ENCODE results near the gene CCT8.

Gene CCT8

DNA sequence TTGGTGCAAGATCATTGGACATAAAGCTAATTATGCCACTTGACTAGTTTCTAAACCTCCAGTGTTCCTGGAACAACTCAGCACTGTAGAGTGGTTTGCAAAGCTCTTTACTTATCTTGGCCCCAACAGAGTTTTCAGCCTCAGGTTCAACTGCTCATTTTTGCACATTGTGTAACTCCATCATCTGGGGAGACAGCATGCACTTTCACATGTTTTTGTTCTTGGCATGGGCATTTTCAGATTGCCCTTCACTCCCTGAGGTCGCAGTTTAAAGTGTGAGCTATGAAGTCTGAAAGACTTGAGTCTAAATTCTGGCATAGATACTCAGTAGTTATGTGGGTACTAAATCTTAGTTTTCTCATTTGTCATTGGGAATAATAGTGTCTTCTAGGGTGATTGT is 43.9 kb downstream of the CCT8 start (continued):
- no peak for TF ChIP-seq CREB5 (CRISPR knock-in tag; IDR thresholded peaks at IDR 0.05; ENCODE audit: low read depth)
- TF ChIP-seq PPARA (CRISPR knock-in tag; IDR thresholded peaks at IDR 0.05; ENCODE audit: borderline replicate concordance): no peak
- TF ChIP-seq, protein P1, sequence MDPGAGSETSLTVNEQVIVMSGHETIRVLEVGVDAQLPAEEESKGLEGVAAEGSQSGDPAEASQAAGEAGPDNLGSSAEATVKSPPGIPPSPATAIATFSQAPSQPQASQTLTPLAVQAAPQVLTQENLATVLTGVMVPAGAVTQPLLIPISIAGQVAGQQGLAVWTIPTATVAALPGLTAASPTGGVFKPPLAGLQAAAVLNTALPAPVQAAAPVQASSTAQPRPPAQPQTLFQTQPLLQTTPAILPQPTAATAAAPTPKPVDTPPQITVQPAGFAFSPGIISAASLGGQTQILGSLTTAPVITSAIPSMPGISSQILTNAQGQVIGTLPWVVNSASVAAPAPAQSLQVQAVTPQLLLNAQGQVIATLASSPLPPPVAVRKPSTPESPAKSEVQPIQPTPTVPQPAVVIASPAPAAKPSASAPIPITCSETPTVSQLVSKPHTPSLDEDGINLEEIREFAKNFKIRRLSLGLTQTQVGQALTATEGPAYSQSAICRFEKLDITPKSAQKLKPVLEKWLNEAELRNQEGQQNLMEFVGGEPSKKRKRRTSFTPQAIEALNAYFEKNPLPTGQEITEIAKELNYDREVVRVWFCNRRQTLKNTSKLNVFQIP (CRISPR knock-in tag; IDR thresholded peaks at IDR 0.05; ENCODE audit: borderline replicate concordance, low read depth): no peak

DNA sequence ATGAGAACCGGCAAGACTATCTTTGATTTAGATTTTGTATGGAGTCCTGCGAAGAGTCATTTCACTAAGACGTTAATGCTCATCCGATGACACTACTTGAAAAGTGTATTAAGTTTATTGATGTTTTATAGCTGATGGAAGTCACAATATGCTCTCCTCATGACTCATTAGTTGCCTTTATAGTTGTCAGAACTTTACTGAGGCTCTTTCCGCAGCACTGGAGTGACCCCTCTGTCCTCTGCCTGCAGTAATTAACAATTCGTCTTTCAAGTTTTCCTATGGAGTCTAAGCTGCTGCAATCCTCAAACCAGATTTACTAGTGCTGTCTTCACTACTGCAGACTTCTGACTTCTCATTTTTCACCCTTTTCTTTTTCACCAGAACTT is 48.1 kb downstream of the CCT8 start:
- no peak for TF ChIP-seq ZFP3 (CRISPR knock-in tag; IDR thresholded peaks at IDR 0.05)
- TF ChIP-seq BACH2 (CRISPR knock-in tag; IDR thresholded peaks at IDR 0.05; ENCODE audit: borderline replicate concordance): no peak
- no peak for TF ChIP-seq TCF4 (CRISPR knock-in tag; IDR thresholded peaks at IDR 0.05; ENCODE audit: borderline replicate concordance)
- TF ChIP-seq, protein P2, sequence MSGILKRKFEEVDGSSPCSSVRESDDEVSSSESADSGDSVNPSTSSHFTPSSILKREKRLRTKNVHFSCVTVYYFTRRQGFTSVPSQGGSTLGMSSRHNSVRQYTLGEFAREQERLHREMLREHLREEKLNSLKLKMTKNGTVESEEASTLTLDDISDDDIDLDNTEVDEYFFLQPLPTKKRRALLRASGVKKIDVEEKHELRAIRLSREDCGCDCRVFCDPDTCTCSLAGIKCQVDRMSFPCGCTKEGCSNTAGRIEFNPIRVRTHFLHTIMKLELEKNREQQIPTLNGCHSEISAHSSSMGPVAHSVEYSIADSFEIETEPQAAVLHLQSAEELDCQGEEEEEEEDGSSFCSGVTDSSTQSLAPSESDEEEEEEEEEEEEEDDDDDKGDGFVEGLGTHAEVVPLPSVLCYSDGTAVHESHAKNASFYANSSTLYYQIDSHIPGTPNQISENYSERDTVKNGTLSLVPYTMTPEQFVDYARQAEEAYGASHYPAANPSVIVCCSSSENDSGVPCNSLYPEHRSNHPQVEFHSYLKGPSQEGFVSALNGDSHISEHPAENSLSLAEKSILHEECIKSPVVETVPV (CRISPR knock-in tag; IDR thresholded peaks at IDR 0.05): no peak
- no peak for TF ChIP-seq ZC3H10 (CRISPR knock-in tag; IDR thresholded peaks at IDR 0.05)
- TF ChIP-seq RARB (CRISPR knock-in tag; IDR thresholded peaks at IDR 0.05): no peak
- no peak for TF ChIP-seq ZNF8 (CRISPR knock-in tag; IDR thresholded peaks at IDR 0.05)
- no peak for TF ChIP-seq CREB5 (CRISPR knock-in tag; IDR thresholded peaks at IDR 0.05; ENCODE audit: low read depth)
- no peak for TF ChIP-seq CSDC2 (CRISPR knock-in tag; IDR thresholded peaks at IDR 0.05)
- peak; percentile 30 for ATAC-seq

GRCh38 chr21:29024474-29025327 is 48.7 kb downstream of the CCT8 start, which contains the start of gene USP16:
Gene USP16, plus strand, starts transcription at chr21:29024668. Its CDS starts 3,246 bp downstream, at chr21:29027914.
- TF ChIP-seq, protein P3, sequence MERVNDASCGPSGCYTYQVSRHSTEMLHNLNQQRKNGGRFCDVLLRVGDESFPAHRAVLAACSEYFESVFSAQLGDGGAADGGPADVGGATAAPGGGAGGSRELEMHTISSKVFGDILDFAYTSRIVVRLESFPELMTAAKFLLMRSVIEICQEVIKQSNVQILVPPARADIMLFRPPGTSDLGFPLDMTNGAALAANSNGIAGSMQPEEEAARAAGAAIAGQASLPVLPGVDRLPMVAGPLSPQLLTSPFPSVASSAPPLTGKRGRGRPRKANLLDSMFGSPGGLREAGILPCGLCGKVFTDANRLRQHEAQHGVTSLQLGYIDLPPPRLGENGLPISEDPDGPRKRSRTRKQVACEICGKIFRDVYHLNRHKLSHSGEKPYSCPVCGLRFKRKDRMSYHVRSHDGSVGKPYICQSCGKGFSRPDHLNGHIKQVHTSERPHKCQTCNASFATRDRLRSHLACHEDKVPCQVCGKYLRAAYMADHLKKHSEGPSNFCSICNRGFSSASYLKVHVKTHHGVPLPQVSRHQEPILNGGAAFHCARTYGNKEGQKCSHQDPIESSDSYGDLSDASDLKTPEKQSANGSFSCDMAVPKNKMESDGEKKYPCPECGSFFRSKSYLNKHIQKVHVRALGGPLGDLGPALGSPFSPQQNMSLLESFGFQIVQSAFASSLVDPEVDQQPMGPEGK (CRISPR knock-in tag; IDR thresholded peaks at IDR 0.05; ENCODE audit: borderline replicate concordance): 0 out of 2 replicates have a peak, but pooled peaks have one; percentile 13
- TF ChIP-seq CSDC2 (CRISPR knock-in tag; IDR thresholded peaks at IDR 0.05) (no peak), ARNTL (CRISPR knock-in tag; IDR thresholded peaks at IDR 0.05; ENCODE audit: borderline replicate concordance, low read depth) (no peak)

DNA sequence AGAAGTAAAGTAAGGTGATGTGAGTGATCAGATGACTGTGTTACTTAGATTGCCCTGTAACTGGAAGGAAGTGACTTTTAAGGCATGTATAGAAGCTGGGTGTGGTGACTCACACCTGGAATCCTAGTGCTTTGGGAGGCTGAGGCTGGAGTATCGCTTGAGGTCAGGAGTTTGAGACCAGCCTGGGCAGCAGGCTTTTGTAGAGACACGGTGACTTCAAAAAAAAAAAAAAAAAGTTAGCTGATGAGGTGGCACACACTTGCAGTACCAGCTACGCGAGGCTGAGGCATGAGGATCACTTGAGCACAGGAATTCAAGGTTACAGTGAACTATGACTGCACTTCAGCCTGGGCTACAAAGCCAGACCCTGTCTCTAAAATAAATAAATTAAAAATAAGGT is 51.3 kb downstream of the CCT8 start:
- TF ChIP-seq ESRRG (CRISPR knock-in tag; IDR thresholded peaks at IDR 0.05) (no peak), TCF4 (CRISPR knock-in tag; IDR thresholded peaks at IDR 0.05; ENCODE audit: borderline replicate concordance) (no peak), CREB5 (CRISPR knock-in tag; IDR thresholded peaks at IDR 0.05; ENCODE audit: low read depth) (no peak), ISL1 (CRISPR knock-in tag; IDR thresholded peaks at IDR 0.05) (no peak), GLIS3 (CRISPR knock-in tag; IDR thresholded peaks at IDR 0.05) (no peak), BACH2 (CRISPR knock-in tag; IDR thresholded peaks at IDR 0.05; ENCODE audit: borderline replicate concordance) (no peak), TSHZ2 (CRISPR knock-in tag; IDR thresholded peaks at IDR 0.05) (no peak)
- TF ChIP-seq, protein P1 (CRISPR knock-in tag; IDR thresholded peaks at IDR 0.05; ENCODE audit: borderline replicate concordance, low read depth): no peak
- TF ChIP-seq, protein P2 (CRISPR knock-in tag; IDR thresholded peaks at IDR 0.05): no peak
- no peak for ATAC-seq

More at GRCh38 chr21:29024474-29025327, 48.7 kb downstream of the CCT8 start, which contains the start of gene USP16:
- peak; percentile 99 for ATAC-seq
